ENCODE results near the gene EPC1. TPM values are rescaled to one million over a fixed set of nuclear protein-coding genes. Genes with fewer than 3 reads are reported as not detected.

Gene EPC1
- total RNA-seq, 1 donor from 2014 or later = 42.4 TPM

DNA sequence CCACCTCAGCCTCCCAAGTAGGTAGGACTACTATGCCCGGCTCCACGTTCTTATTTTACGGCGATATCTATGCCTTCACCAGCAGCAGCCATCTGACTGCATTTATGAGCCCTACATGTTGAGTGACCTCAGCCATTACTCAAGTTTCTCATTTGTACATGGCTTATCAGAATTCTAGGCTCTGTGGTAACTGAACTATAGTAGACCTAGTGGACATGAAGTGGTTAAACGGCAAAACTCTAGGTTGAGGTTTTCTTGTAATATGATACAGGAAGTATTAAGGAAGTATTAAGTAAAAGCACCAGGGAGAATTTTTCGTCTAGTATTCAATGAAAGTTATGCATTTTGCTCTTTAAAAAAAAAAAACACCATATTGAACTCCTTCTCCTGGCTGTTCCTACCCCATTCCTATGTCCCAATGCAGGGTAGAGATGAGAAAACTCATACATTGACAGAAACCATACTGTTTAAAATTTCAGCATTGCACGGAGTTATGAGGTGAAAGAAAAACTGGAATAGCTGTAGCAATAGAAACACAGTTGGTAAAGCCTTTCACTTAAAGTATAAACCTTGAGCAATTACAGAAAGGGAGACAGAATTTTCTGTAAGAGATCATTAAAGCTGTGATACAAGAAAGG, 39.8 kb upstream of the EPC1 start:
- peaks cover 9% of the 10 kb centered on the region for H3K4me1 Mint-ChIP-seq (ENCODE audit: unreplicated experiment)
- no peaks in the 10 kb centered on the region for H3K27me3 Mint-ChIP-seq
- TF ChIP-seq, protein P1, sequence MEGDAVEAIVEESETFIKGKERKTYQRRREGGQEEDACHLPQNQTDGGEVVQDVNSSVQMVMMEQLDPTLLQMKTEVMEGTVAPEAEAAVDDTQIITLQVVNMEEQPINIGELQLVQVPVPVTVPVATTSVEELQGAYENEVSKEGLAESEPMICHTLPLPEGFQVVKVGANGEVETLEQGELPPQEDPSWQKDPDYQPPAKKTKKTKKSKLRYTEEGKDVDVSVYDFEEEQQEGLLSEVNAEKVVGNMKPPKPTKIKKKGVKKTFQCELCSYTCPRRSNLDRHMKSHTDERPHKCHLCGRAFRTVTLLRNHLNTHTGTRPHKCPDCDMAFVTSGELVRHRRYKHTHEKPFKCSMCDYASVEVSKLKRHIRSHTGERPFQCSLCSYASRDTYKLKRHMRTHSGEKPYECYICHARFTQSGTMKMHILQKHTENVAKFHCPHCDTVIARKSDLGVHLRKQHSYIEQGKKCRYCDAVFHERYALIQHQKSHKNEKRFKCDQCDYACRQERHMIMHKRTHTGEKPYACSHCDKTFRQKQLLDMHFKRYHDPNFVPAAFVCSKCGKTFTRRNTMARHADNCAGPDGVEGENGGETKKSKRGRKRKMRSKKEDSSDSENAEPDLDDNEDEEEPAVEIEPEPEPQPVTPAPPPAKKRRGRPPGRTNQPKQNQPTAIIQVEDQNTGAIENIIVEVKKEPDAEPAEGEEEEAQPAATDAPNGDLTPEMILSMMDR (conservative IDR thresholded peaks at IDR 0.05) = no peak
- no peak for DNase-seq (ENCODE audit: extremely low spot score, unreplicated experiment)
- no peaks in the 10 kb centered on the region for H3K9me3 Mint-ChIP-seq
- no peak overlapping the region for H3K27ac Mint-ChIP-seq
- no peak overlapping the region for H3K4me3 Mint-ChIP-seq
- no peaks in the 10 kb centered on the region for H3K36me3 Mint-ChIP-seq

DNA sequence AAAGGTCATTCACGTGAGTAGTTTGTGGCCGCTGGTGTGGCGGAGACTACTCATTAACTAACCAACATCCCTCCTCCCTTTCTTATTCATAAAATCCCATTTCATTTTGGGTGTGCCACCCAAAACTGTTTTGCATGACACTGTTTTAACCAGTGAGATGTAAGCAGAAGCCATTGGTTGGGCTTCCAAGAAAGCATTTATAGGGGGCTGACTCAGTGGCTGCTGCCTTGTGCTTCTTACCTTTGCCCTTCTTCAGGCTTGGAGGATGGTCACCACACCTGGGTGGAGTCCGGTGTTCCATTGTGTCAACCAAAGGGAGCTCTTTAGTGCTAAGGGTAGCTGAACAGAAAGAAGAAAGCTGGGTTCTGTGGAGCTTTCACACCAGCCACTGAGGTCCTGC, 37.2 kb upstream of the EPC1 start:
- no peak for DNase-seq (ENCODE audit: extremely low spot score, unreplicated experiment)
- TF ChIP-seq, protein P1 (conservative IDR thresholded peaks at IDR 0.05) = no peak
- Mint-ChIP-seq H3K9me3 (no peaks in the 10 kb centered on the region), H3K27me3 (no peaks in the 10 kb centered on the region), H3K27ac (no peak overlapping the region), H3K4me3 (no peak overlapping the region), H3K4me1 (ENCODE audit: unreplicated experiment) (peaks cover 9% of the 10 kb centered on the region), H3K36me3 (no peaks in the 10 kb centered on the region)

DNA sequence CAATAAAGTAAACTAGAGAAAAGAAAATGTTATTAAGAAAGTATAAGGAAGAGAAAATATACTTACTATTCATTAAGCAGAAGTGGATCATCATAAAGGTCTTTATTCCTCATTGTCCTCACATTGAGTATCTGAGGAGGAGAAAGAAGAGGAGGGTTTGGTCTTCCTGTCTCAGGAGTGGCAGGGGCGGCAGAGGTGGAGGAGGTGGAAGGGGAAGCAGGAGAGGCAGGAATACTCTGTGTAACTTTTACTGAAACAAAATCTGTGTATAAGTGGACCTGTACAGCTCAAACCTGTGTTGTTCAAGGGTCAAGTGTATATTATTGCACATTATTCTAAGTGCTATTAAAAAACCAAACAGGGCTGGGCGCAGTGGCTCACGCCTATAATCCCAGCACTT, 34.2 kb upstream of the EPC1 start:
- peak overlapping the region; percentile 33 for H3K27ac Mint-ChIP-seq

DNA sequence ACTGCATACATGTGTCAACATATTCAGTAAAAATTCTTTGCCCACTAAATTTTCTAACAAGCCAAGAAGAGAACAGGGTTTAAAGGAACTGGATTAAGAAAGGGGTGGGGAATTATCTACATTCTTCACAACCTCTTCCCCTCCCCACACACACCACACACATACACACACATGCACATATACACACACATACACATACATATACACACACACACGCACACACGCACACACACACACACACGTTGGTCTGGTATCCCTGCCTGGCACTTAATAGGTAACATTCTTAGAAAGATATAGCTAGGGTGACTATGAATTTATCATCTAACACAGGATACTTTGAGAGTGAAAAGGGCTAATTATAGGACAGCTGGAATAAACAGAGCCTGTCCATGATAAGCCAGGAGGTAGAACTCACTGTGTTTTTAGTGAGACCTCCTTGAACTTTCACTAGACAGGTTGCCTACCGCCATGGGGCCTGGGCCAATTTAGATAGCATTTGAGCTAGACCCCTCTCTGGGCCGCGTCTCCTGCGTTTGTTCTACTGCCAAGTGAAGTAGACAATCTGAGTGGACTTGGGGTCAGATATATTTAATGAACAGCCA, 33.1 kb upstream of the EPC1 start:
- no peaks in the 10 kb centered on the region for H3K36me3 Mint-ChIP-seq
- DNase-seq (ENCODE audit: extremely low spot score, unreplicated experiment) = no peak
- H3K9me3 Mint-ChIP-seq = no peaks in the 10 kb centered on the region

More for the DNA sequence above, 34.2 kb upstream of the EPC1 start:
- Mint-ChIP-seq H3K4me1 (ENCODE audit: unreplicated experiment) (no peaks in the 10 kb centered on the region), H3K4me3 (no peak overlapping the region), H3K27me3 (no peaks in the 10 kb centered on the region), H3K36me3 (no peaks in the 10 kb centered on the region), H3K9me3 (no peaks in the 10 kb centered on the region)
- no peak for DNase-seq (ENCODE audit: extremely low spot score, unreplicated experiment)
- TF ChIP-seq, protein P1 (conservative IDR thresholded peaks at IDR 0.05) = no peak

DNA sequence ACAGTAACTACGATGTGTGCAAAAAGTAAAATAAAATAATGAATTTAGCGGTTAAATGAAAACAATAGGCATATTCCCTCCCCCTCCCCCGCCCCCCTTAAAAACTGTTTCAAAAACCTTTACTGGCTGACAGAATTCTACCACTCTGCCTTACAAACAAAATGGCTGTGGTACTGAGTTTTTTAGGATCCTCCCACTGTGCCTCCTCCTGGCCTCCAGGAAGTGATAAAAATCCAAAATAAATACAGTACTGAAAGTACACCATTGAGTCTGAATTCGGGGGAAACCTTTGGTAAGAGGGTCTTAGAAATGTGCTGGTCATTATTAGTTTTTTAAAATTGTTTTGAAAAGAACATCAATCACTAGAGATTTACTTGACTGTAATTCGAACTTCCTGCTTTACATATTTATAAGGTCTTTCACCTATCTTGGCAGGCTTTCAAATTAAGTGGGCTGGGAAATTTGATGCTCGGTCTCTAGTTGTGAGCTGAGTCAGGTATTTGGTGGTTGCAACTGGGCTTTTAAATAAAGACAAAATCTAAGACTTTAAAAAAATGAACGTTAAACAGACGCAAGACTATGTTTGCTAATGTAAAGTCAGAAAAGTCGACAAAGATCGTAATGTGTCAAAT, 32.5 kb upstream of the EPC1 start:
- Mint-ChIP-seq H3K27me3 (no peaks in the 10 kb centered on the region), H3K36me3 (peaks cover 1% of the 10 kb centered on the region), H3K4me3 (no peak overlapping the region), H3K27ac (no peak overlapping the region), H3K9me3 (no peaks in the 10 kb centered on the region), H3K4me1 (ENCODE audit: unreplicated experiment) (peaks cover 7% of the 10 kb centered on the region)
- DNase-seq (ENCODE audit: extremely low spot score, unreplicated experiment) = no peak
- TF ChIP-seq, protein P1 (conservative IDR thresholded peaks at IDR 0.05) = no peak

More for the DNA sequence above, 33.1 kb upstream of the EPC1 start:
- Mint-ChIP-seq H3K27ac (no peak overlapping the region), H3K27me3 (no peaks in the 10 kb centered on the region), H3K4me3 (no peak overlapping the region), H3K4me1 (ENCODE audit: unreplicated experiment) (peaks cover 4% of the 10 kb centered on the region)
- TF ChIP-seq, protein P1 (conservative IDR thresholded peaks at IDR 0.05) = no peak
